Muscle layer of duodenum (tissue), 2 donors: Measurements from ENCODE around the gene PBLD.
"Not testable (repeated sequence)": the region's sequence is repeated elsewhere in the genome, so short reads cannot be mapped to it uniquely, and the experiment has no call there.

ENCODE experiments used
- H3K27ac ChIP-seq: one replicate; pipeline ENCODE4 v1.7.0; 2013; ENCODE audit warnings: mild to moderate bottlenecking, low read length
- H3K27me3 ChIP-seq: one replicate; pipeline ENCODE4 v1.7.0; 2013; ENCODE audit warnings: low read depth, mild to moderate bottlenecking, control low read depth, low read length
- H3K36me3 ChIP-seq, 2 donors: one replicate each; pipeline ENCODE4 v1.7.0; 2013; ENCODE audit warnings: low read length in 2 of 2, control low read depth in 1 of 2, mild to moderate bottlenecking in 1 of 2; ENCODE audit not compliant: insufficient read depth in 2 of 2, control insufficient read depth in 1 of 2
- H3K4me1 ChIP-seq, 2 donors: one replicate each; pipeline ENCODE4 v1.7.0; 2013; ENCODE audit warnings: low read length in 2 of 2, mild to moderate bottlenecking in 2 of 2, control low read depth in 1 of 2, moderate library complexity in 1 of 2; ENCODE audit not compliant: insufficient read depth in 2 of 2, control insufficient read depth in 1 of 2
- H3K4me3 ChIP-seq, 2 donors: one replicate each; pipeline ENCODE4 v1.7.0; 2013; ENCODE audit warnings: low read length in 2 of 2, low read depth in 1 of 2, mild to moderate bottlenecking in 1 of 2
- H3K9me3 ChIP-seq, 2 donors: one replicate each; pipeline ENCODE4 v1.7.0; 2013; ENCODE audit warnings: low read length in 2 of 2, control low read depth in 1 of 2, mild to moderate bottlenecking in 1 of 2; ENCODE audit not compliant: control insufficient read depth in 1 of 2
- donor health status: healthy.

PBLD gene

GRCh38 chr10:68301790-68302502 is 30.8 kb downstream of the PBLD start:
- no peak overlapping the region for H3K4me3 ChIP-seq
- no peaks in the 10 kb centered on the region for H3K36me3 ChIP-seq
- H3K9me3 ChIP-seq = no peaks in the 10 kb centered on the region
- no peaks in the 10 kb centered on the region for H3K27me3 ChIP-seq
- peaks cover 0 to 4% of the 10 kb centered on the region in 2 donors for H3K4me1 ChIP-seq
- no peak overlapping the region for H3K27ac ChIP-seq

- Histone ChIP-seq H3K9me3 (no peaks in the 10 kb centered on the region), H3K27ac (no peak overlapping the region), H3K4me1 (peaks cover 0 to under 1% of the 10 kb centered on the region in 2 donors), H3K27me3 (no peaks in the 10 kb centered on the region), H3K4me3 (no peak overlapping the region), H3K36me3 (no peaks in the 10 kb centered on the region)
Observed at GRCh38 chr10:68301301-68301700, 31.4 kb downstream of the PBLD start.

GRCh38 chr10:68296843-68297663 is 35.7 kb downstream of the PBLD start:
- H3K4me1 ChIP-seq = no peaks in the 10 kb centered on the region
- no peak overlapping the region for H3K4me3 ChIP-seq
- H3K9me3 ChIP-seq = no peaks in the 10 kb centered on the region
- no peaks in the 10 kb centered on the region for H3K27me3 ChIP-seq
- no peak overlapping the region for H3K27ac ChIP-seq
- H3K36me3 ChIP-seq = no peaks in the 10 kb centered on the region

- Histone ChIP-seq H3K4me1 (no peaks in the 10 kb centered on the region), H3K27me3 (no peaks in the 10 kb centered on the region), H3K27ac (no peak overlapping the region), H3K4me3 (no peak overlapping the region), H3K36me3 (no peaks in the 10 kb centered on the region), H3K9me3 (no peaks in the 10 kb centered on the region)
Observed at GRCh38 chr10:68290736-68291135, 42.0 kb downstream of the PBLD start.

- Histone ChIP-seq H3K27ac (no peak overlapping the region), H3K4me3 (no peak overlapping the region), H3K27me3 (no peaks in the 10 kb centered on the region), H3K4me1 (peaks cover 0 to 7% of the 10 kb centered on the region in 2 donors), H3K36me3 (no peaks in the 10 kb centered on the region), H3K9me3 (no peaks in the 10 kb centered on the region)
Observed at GRCh38 chr10:68288717-68289116, 44.0 kb downstream of the PBLD start.

GRCh38 chr10:68284062-68285001 is 48.4 kb downstream of the PBLD start:
- H3K27ac ChIP-seq = no peak overlapping the region

GRCh38 chr10:68280758-68281157 is 52.0 kb downstream of the PBLD start:
- Histone ChIP-seq H3K9me3 (no peaks in the 10 kb centered on the region), H3K36me3 (no peaks in the 10 kb centered on the region), H3K27ac (no peak overlapping the region), H3K4me1 (peaks cover 0 to 7% of the 10 kb centered on the region in 2 donors), H3K4me3 (no peak overlapping the region), H3K27me3 (no peaks in the 10 kb centered on the region)

More at GRCh38 chr10:68284062-68285001, 48.4 kb downstream of the PBLD start:
- Histone ChIP-seq H3K4me1 (peaks cover 0 to 7% of the 10 kb centered on the region in 2 donors), H3K36me3 (no peaks in the 10 kb centered on the region), H3K9me3 (no peaks in the 10 kb centered on the region), H3K27me3 (no peaks in the 10 kb centered on the region), H3K4me3 (no peak overlapping the region)

- not testable (repeated sequence) for H3K27ac ChIP-seq, H3K27me3 ChIP-seq, H3K9me3 ChIP-seq, H3K36me3 ChIP-seq, H3K4me3 ChIP-seq, H3K4me1 ChIP-seq
Observed at GRCh38 chr10:68278906-68279753, 53.6 kb downstream of the PBLD start.

GRCh38 chr10:68277814-68278213 is 54.9 kb downstream of the PBLD start:
- not testable (repeated sequence) for H3K27ac ChIP-seq, H3K27me3 ChIP-seq, H3K4me3 ChIP-seq, H3K4me1 ChIP-seq, H3K36me3 ChIP-seq, H3K9me3 ChIP-seq

GRCh38 chr10:68276224-68276623 is 56.5 kb downstream of the PBLD start:
- no peak overlapping the region for H3K27ac ChIP-seq
- no peaks in the 10 kb centered on the region for H3K4me1 ChIP-seq
- H3K9me3 ChIP-seq = no peaks in the 10 kb centered on the region
- no peaks in the 10 kb centered on the region for H3K27me3 ChIP-seq
- H3K4me3 ChIP-seq = no peak overlapping the region
- H3K36me3 ChIP-seq = no peaks in the 10 kb centered on the region
